ENCODE measurements around the gene DHRS3. TPM values are rescaled to one million over a fixed set of nuclear protein-coding genes. Genes with fewer than 3 reads are reported as not detected.

DHRS3 gene
- polyA plus RNA-seq, 1 of the 3 experiments (the other 2 are of a cell fraction), result 44.8 TPM

GRCh38 chr1:12629511-12629956 is 11.5 kb upstream of the DHRS3 start (continued):
- TF ChIP-seq EZH2phosphoT487 (IDR thresholded peaks at IDR 0.05; ENCODE audit: borderline replicate concordance, low read depth), result no peak
- TF ChIP-seq YY1 (IDR thresholded peaks at IDR 0.05; ENCODE audit: low read depth), result no peak
- TF ChIP-seq, protein P1, sequence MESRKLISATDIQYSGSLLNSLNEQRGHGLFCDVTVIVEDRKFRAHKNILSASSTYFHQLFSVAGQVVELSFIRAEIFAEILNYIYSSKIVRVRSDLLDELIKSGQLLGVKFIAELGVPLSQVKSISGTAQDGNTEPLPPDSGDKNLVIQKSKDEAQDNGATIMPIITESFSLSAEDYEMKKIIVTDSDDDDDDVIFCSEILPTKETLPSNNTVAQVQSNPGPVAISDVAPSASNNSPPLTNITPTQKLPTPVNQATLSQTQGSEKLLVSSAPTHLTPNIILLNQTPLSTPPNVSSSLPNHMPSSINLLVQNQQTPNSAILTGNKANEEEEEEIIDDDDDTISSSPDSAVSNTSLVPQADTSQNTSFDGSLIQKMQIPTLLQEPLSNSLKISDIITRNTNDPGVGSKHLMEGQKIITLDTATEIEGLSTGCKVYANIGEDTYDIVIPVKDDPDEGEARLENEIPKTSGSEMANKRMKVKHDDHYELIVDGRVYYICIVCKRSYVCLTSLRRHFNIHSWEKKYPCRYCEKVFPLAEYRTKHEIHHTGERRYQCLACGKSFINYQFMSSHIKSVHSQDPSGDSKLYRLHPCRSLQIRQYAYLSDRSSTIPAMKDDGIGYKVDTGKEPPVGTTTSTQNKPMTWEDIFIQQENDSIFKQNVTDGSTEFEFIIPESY (IDR thresholded peaks at IDR 0.05; ENCODE audit: borderline replicate concordance, low read depth), result no peak
- TF ChIP-seq POLR2AphosphoS5 (IDR thresholded peaks at IDR 0.05; ENCODE audit: low read depth, low read length), result no peak
- TF ChIP-seq MEF2A (IDR thresholded peaks at IDR 0.05; ENCODE audit: borderline replicate concordance, low read depth), result no peak

GRCh38 chr1:12627296-12627695 is 9.3 kb upstream of the DHRS3 start:
- 84% methylated on average over 5 of the region's 5 CpGs for WGBS (ENCODE audit: low lambda C conversion rate)
- Histone ChIP-seq H3K27ac (ENCODE audit: low read depth in 2 of 2, low read length in 1 of 2) (no peak overlapping the region), H3K9ac (no peak overlapping the region), H3K36me3 (replicated peaks in 1 of 2; ENCODE audit: control insufficient read depth in 1 of 2, insufficient read depth in 2 of 2, low read length in 1 of 2) (no peaks in the 10 kb centered on the region), H3K9me3 (no peaks in the 10 kb centered on the region), H4K20me1 (ENCODE audit: insufficient read depth) (no peaks in the 10 kb centered on the region), H3K79me2 (ENCODE audit: insufficient read depth) (no peaks in the 10 kb centered on the region), H3K4me3 (ENCODE audit: low read depth in 2 of 2, low read length in 1 of 2) (no peak overlapping the region), H3F3A (replicated peaks; ENCODE audit: insufficient read depth) (no peaks in the 10 kb centered on the region), H3K9me2 (no peaks in the 10 kb centered on the region), H3K27me3 (ENCODE audit: insufficient read depth) (no peaks in the 10 kb centered on the region), H3K4me2 (no peak overlapping the region), H3K4me1 (ENCODE audit: control insufficient read depth in 1 of 2, insufficient read depth in 2 of 2, low read depth in 1 of 2, low read length in 1 of 2) (no peaks in the 10 kb centered on the region; a peak in 1 of 4 replicates), H2AFZ (ENCODE audit: low read depth) (no peak overlapping the region)
- POLR2A ChIA-PET, result no interaction called here
- CTCF ChIA-PET, result no interaction called here
- no peak for TF ChIP-seq RFX5 (IDR thresholded peaks at IDR 0.05; ENCODE audit: low read length)
- no peak for DNase-seq

GRCh38 chr1:12626888-12627287 is 8.9 kb upstream of the DHRS3 start:
- no peak overlapping the region for H2AFZ ChIP-seq (ENCODE audit: low read depth)
- no peak for DNase-seq
- H3K4me2 ChIP-seq, result no peak overlapping the region
- peaks cover 0 to 2% of the 10 kb centered on the region in 2 experiments; a peak in 1 of 4 replicates for H3K4me1 ChIP-seq (ENCODE audit: control insufficient read depth in 1 of 2, insufficient read depth in 2 of 2, low read depth in 1 of 2, low read length in 1 of 2)
- H3K27ac ChIP-seq (ENCODE audit: low read depth in 2 of 2, low read length in 1 of 2), result no peak overlapping the region
- H3K9me3 ChIP-seq, result no peaks in the 10 kb centered on the region
- TF ChIP-seq, protein P1 (IDR thresholded peaks at IDR 0.05; ENCODE audit: borderline replicate concordance, low read depth), result no peak
- TF ChIP-seq JUND (IDR thresholded peaks at IDR 0.05), result no peak
- no peaks in the 10 kb centered on the region for H3K9me2 ChIP-seq
- no peak overlapping the region for H3K4me3 ChIP-seq (ENCODE audit: low read depth in 2 of 2, low read length in 1 of 2)
- no peaks in the 10 kb centered on the region for H3K36me3 ChIP-seq (replicated peaks in 1 of 2; ENCODE audit: control insufficient read depth in 1 of 2, insufficient read depth in 2 of 2, low read length in 1 of 2)
- POLR2A ChIA-PET, result no interaction called here
- no peaks in the 10 kb centered on the region for H4K20me1 ChIP-seq (ENCODE audit: insufficient read depth)
- CTCF ChIA-PET, result interaction anchor here (1.0 kb wide), 1 partner anchor 32 kb away, joined by 6 read pairs; no protein-coding TSS in a partner anchor
- H3K27me3 ChIP-seq (ENCODE audit: insufficient read depth), result no peaks in the 10 kb centered on the region
- no peaks in the 10 kb centered on the region for H3K79me2 ChIP-seq (ENCODE audit: insufficient read depth)
- no peak overlapping the region for H3K9ac ChIP-seq
- H3F3A ChIP-seq (replicated peaks; ENCODE audit: insufficient read depth), result no peaks in the 10 kb centered on the region
- WGBS (ENCODE audit: low lambda C conversion rate), result 73% methylated on average over 4 of the region's 4 CpGs
